Measurements from ENCODE around the gene CYP19A1. TPM values are rescaled to one million over a fixed set of nuclear protein-coding genes. Genes with fewer than 3 reads are reported as not detected.

The CYP19A1 gene
- total RNA-seq, 1 experiment from 2014 or later, result not detected

DNA sequence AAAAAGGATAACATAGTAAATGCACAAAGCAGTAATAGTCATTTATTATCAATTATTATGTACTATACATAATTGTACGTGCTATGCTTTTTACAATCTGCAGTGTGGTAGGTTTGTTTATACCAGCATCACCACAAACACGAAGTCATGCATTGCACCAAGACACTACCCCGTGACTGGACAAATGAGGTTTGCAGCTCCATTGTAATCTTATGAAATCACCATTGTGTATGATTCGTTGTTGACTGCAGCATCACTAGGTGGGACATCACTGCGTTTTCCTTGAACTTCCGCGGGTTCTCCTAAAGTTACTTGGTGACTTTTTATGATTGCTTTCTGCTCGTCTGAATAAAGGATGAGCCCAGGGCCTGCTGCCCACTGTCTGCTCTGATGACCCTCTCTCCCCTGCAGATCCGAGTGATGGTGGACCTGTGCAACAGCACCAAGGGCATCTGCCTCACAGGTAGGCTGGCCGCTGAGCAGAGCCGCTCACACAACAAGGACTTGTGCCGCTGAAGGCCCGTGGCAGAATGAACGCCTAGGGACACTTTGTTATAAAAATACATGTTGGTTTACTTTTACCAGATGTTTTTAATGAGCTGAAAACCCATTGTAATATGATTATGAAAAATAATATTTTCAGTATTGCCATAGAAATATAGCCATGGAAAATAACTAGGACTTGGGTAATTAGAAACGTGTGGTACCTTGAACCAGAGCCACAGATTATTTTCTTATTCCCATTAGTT, 38.8 kb upstream of the CYP19A1 start:
- DNase-seq (ENCODE audit: low read depth, low spot score) (no peak), ATAC-seq (no peak)
- Histone ChIP-seq H3K9me3 (ENCODE audit: control insufficient read depth in 1 of 2, insufficient read depth in 1 of 2, low read depth in 1 of 2, low read length in 2 of 2) (no peaks in the 10 kb centered on the region), H3K9me2 (ENCODE audit: insufficient read depth) (no peaks in the 10 kb centered on the region), H3K27ac (ENCODE audit: low read depth, low read length) (no peak overlapping the region), H3K4me2 (ENCODE audit: low read length) (no peak overlapping the region), H3K4me3 (replicated peaks in 1 of 2; ENCODE audit: low read depth in 1 of 2, low read length in 2 of 2) (no peak overlapping the region), H3K36me3 (ENCODE audit: control insufficient read depth in 1 of 2, insufficient read depth in 2 of 2, low read length in 2 of 2) (no peaks in the 10 kb centered on the region), H4K20me1 (ENCODE audit: insufficient read depth) (no peaks in the 10 kb centered on the region), H3K79me2 (ENCODE audit: insufficient read depth, low read length) (no peaks in the 10 kb centered on the region), H3K27me3 (ENCODE audit: insufficient read depth, low read length) (no peaks in the 10 kb centered on the region), H3K9ac (ENCODE audit: low read length) (no peak overlapping the region), H3K4me1 (ENCODE audit: control insufficient read depth in 1 of 2, insufficient read depth in 2 of 2, low read length in 2 of 2) (no peaks in the 10 kb centered on the region), H2AFZ (ENCODE audit: low read depth, low read length, poor library complexity, severe bottlenecking) (no peak overlapping the region)
- no TSS peak for BruUV-seq (replicated peaks)
- ChIA-PET POLR2A (no interaction called here), CTCF (interaction anchor here (1.3 to 3.4 kb wide), 2 partner anchors 25 to 214 kb away, joined by 4 to 25 read pairs; no protein-coding TSS in a partner anchor), RAD21 (ENCODE audit: low non-redundant PET in 1 of 2, low total read pairs in 2 of 2, uncharacterized antibody in 2 of 2, unreplicated experiment in 2 of 2) (no interaction called here)
- intact Hi-C loops (cut with micrococcal nuclease), result no loop called here
- TF ChIP-seq EGR1 (IDR thresholded peaks at IDR 0.05; ENCODE audit: low read depth) (no peak), POLR2A (IDR thresholded peaks at IDR 0.05; ENCODE audit: borderline replicate concordance, extremely low read depth, insufficient read depth, insufficient read length) (no peak), ELF1 (IDR thresholded peaks at IDR 0.05; ENCODE audit: borderline replicate concordance, low read depth) (no peak), CEBPB (IDR thresholded peaks at IDR 0.05; ENCODE audit: low read depth) (no peak), ZNF274 (IDR thresholded peaks at IDR 0.05; ENCODE audit: low read depth, low read length) (no peak), CBX3 (IDR thresholded peaks at IDR 0.05; ENCODE audit: low read depth) (no peak), ZFX (IDR thresholded peaks at IDR 0.05) (no peak), EZH2 (IDR thresholded peaks at IDR 0.05) (no peak), SRF (IDR thresholded peaks at IDR 0.05; ENCODE audit: low read depth) (no peak)
- TF ChIP-seq, protein P1, sequence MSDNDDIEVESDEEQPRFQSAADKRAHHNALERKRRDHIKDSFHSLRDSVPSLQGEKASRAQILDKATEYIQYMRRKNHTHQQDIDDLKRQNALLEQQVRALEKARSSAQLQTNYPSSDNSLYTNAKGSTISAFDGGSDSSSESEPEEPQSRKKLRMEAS (IDR thresholded peaks at IDR 0.05), result no peak
- TF ChIP-seq, protein P2, sequence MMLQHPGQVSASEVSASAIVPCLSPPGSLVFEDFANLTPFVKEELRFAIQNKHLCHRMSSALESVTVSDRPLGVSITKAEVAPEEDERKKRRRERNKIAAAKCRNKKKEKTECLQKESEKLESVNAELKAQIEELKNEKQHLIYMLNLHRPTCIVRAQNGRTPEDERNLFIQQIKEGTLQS (IDR thresholded peaks at IDR 0.05), result no peak
- TF ChIP-seq, protein P3, sequence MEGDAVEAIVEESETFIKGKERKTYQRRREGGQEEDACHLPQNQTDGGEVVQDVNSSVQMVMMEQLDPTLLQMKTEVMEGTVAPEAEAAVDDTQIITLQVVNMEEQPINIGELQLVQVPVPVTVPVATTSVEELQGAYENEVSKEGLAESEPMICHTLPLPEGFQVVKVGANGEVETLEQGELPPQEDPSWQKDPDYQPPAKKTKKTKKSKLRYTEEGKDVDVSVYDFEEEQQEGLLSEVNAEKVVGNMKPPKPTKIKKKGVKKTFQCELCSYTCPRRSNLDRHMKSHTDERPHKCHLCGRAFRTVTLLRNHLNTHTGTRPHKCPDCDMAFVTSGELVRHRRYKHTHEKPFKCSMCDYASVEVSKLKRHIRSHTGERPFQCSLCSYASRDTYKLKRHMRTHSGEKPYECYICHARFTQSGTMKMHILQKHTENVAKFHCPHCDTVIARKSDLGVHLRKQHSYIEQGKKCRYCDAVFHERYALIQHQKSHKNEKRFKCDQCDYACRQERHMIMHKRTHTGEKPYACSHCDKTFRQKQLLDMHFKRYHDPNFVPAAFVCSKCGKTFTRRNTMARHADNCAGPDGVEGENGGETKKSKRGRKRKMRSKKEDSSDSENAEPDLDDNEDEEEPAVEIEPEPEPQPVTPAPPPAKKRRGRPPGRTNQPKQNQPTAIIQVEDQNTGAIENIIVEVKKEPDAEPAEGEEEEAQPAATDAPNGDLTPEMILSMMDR (IDR thresholded peaks at IDR 0.05 in 2 of 3, conservative IDR thresholded peaks at IDR 0.05 in 1 of 3; ENCODE audit: borderline replicate concordance in 1 of 3, insufficient read depth in 1 of 3, low read depth in 2 of 3, low read length in 2 of 3), result no peak
